HCT116 (cell line): ENCODE results near the gene C1orf174. TPM values are rescaled to one million over a fixed set of nuclear protein-coding genes. Genes with fewer than 3 reads are reported as not detected.

Experiments used
- ATAC-seq: fragments of 200-7000 bp; cut with Tn5 transposase; 2 replicates; pipeline ENCODE4 v1.9.1; 2020; ENCODE audit warnings: mild to moderate bottlenecking, moderate library complexity
- BruUV-seq: library from RNA; stranded (reverse); fragments of 400-500 nt; replicated peaks from 2 replicates; lab custom pipeline; 2021; lab: Mats Ljungman, UMichigan
- CTCF ChIA-PET: fragments of 300-600 bp; sonication (Branson Sonifier 250); formaldehyde crosslinking; loops from one replicate; lab custom pipeline; 2021; ENCODE audit warnings: antibody characterized with exemption; lab: Charles Lee
- POLR2A ChIA-PET: fragments of 300-600, 350-600 bp; sonication (Branson Sonifier 250); formaldehyde crosslinking; loops from one replicate; lab custom pipeline; 2021; ENCODE audit warnings: antibody characterized with exemption; lab: Charles Lee
- RAD21 ChIA-PET, 2 experiments: fragments of 300-600 bp; sonication (Branson Sonifier 250); formaldehyde crosslinking; loops; one replicate each; lab custom pipeline; 2023; ENCODE audit warnings: low total read pairs in 2 of 2; ENCODE audit not compliant: uncharacterized antibody in 2 of 2, unreplicated experiment in 2 of 2, low non-redundant PET in 1 of 2; lab: Charles Lee
- DNase-seq: peaks from one replicate; pipeline ENCODE4 v3.0.0-alpha.2; 2010; ENCODE audit warnings: low read depth, low spot score
- H2AFZ ChIP-seq: fragments of 200-600 bp; shearing (Covaris generic), sonication (generic); 2 replicates; pipeline ENCODE4 v1.6.1; 2017; ENCODE audit warnings: low read depth, mixed run types, mixed read lengths, antibody characterized with exemption, low read length; ENCODE audit not compliant: poor library complexity, severe bottlenecking
- H3K27ac ChIP-seq: 2 replicates; pipeline ENCODE4 v1.5.1; 2012; ENCODE audit warnings: low read depth, low read length
- H3K27me3 ChIP-seq: fragments of 200-600 bp; sonication (generic); 2 replicates; pipeline ENCODE4 v1.6.1; 2016; ENCODE audit warnings: mixed run types, low read length, mixed read lengths; ENCODE audit not compliant: insufficient read depth
- H3K36me3 ChIP-seq, 2 experiments: fragments of 200-500 bp in 1 of 2; fragments of 200-600 bp in 1 of 2; sonication (Bioruptor generic) in 1 of 2; sonication (generic) in 1 of 2; 2 replicates each; pipeline versions ENCODE4 v1.5.1 to v1.6.1; 2014 to 2016; ENCODE audit warnings: low read length in 2 of 2, inconsistent platforms in 1 of 2, mixed read lengths in 1 of 2, mixed run types in 1 of 2; ENCODE audit not compliant: insufficient read depth in 2 of 2, control insufficient read depth in 1 of 2
- H3K4me1 ChIP-seq, 2 experiments: fragments of 200-600 bp in 1 of 2; sonication (generic) in 1 of 2; 2 replicates each; pipeline versions ENCODE4 v1.5.1 to v1.6.1; 2012 to 2017; ENCODE audit warnings: low read length in 2 of 2, inconsistent platforms in 1 of 2, mild to moderate bottlenecking in 1 of 2, mixed read lengths in 1 of 2, mixed run types in 1 of 2, moderate library complexity in 1 of 2; ENCODE audit not compliant: insufficient read depth in 2 of 2, control insufficient read depth in 1 of 2
- H3K4me2 ChIP-seq: fragments of 200-600 bp; sonication (generic); 2 replicates; pipeline ENCODE4 v1.6.1; 2017; ENCODE audit warnings: mixed run types, low read length, mixed read lengths
- H3K4me3 ChIP-seq, 2 experiments: fragments of 200-600 bp in 1 of 2; sonication (generic) in 1 of 2; replicated peaks in 1 of 2; 2 replicates each; pipeline ENCODE4 v1.5.1; 2011 to 2016; ENCODE audit warnings: low read length in 2 of 2, control low read depth in 1 of 2, low read depth in 1 of 2, mild to moderate bottlenecking in 1 of 2, mixed read lengths in 1 of 2, mixed run types in 1 of 2
- H3K79me2 ChIP-seq: fragments of 200-600 bp; sonication (generic); 2 replicates; pipeline ENCODE4 v1.6.1; 2017; ENCODE audit warnings: mild to moderate bottlenecking, mixed run types, low read length, moderate library complexity, mixed read lengths; ENCODE audit not compliant: insufficient read depth
- H3K9ac ChIP-seq: fragments of 200-600 bp; sonication (generic); 2 replicates; pipeline ENCODE4 v1.6.1; 2016; ENCODE audit warnings: low read length, mixed read lengths
- H3K9me2 ChIP-seq: fragments of 200-600 bp; sonication (generic), shearing (Covaris generic); 2 replicates; pipeline ENCODE4 v1.6.1; 2017; ENCODE audit warnings: mixed run types, mild to moderate bottlenecking, moderate library complexity; ENCODE audit not compliant: insufficient read depth
- H3K9me3 ChIP-seq, 2 experiments: fragments of 200-500 bp in 1 of 2; fragments of 200-600 bp in 1 of 2; sonication (Bioruptor generic) in 1 of 2; sonication (generic) in 1 of 2; 2 replicates each; pipeline ENCODE4 v1.6.1; 2014 to 2017; ENCODE audit warnings: low read length in 2 of 2, mixed read lengths in 2 of 2, inconsistent platforms in 1 of 2, low read depth in 1 of 2, mild to moderate bottlenecking in 1 of 2, mixed run types in 1 of 2, moderate library complexity in 1 of 2; ENCODE audit not compliant: control insufficient read depth in 1 of 2, insufficient read depth in 1 of 2
- H4K20me1 ChIP-seq: fragments of 200-600 bp; sonication (generic), shearing (Covaris generic); 2 replicates; pipeline ENCODE4 v1.6.1; 2017; ENCODE audit warnings: mixed run types, mild to moderate bottlenecking, moderate library complexity; ENCODE audit not compliant: insufficient read depth
- CBX3 ChIP-seq: IDR thresholded peaks from 2 replicates; pipeline ENCODE4 v1.6.1; 2012; ENCODE audit warnings: low read depth
- EGR1 ChIP-seq: IDR thresholded peaks from 2 replicates; pipeline ENCODE4 v1.6.1; 2012; ENCODE audit warnings: low read depth
- ELF1 ChIP-seq: IDR thresholded peaks from 2 replicates; pipeline ENCODE4 v1.6.1; 2012; ENCODE audit warnings: low read depth, borderline replicate concordance
- JUND ChIP-seq: IDR thresholded peaks from 2 replicates; pipeline ENCODE4 v1.6.1; 2012
- POLR2A ChIP-seq: IDR thresholded peaks from 2 replicates; pipeline ENCODE4 v1.7.0; 2011; ENCODE audit warnings: borderline replicate concordance; ENCODE audit not compliant: insufficient read depth, insufficient read length; ENCODE audit errors: extremely low read depth
- SP1 ChIP-seq: IDR thresholded peaks from 2 replicates; pipeline ENCODE4 v1.6.1; 2012; ENCODE audit warnings: low read depth
- TCF7L2 ChIP-seq: IDR thresholded peaks from 2 replicates; pipeline ENCODE4 v1.7.0; 2011; ENCODE audit warnings: borderline replicate concordance, inconsistent platforms; ENCODE audit not compliant: insufficient read depth, insufficient read length; ENCODE audit errors: extremely low read depth
- YY1 ChIP-seq: IDR thresholded peaks from 2 replicates; pipeline ENCODE4 v1.6.1; 2011; ENCODE audit warnings: low read length, low read depth, moderate library complexity, mild to moderate bottlenecking; ENCODE audit not compliant: insufficient replicate concordance; ENCODE audit errors: extremely low read depth
- ZNF274 ChIP-seq: fragments of 200-500 bp; sonication (Bioruptor generic); IDR thresholded peaks from 2 replicates; pipeline ENCODE4 v1.6.1; 2014; ENCODE audit warnings: mild to moderate bottlenecking, low read depth, low read length, inconsistent platforms
- intact Hi-C: fragments of 100-400 bp; cut with micrococcal nuclease; formaldehyde crosslinking; loops from 2 replicates; pipeline ENCODE4 v1.10.0; 2022
- total RNA-seq: library from RNA; stranded (reverse); gene quantifications from one replicate; pipeline ENCODE4 v1.2.1, GENCODE V29; 2021; ENCODE audit not compliant: unreplicated experiment
- TF ChIP-seq, protein P1 (sequence below), 3 experiments: fragments of 200-600 bp in 1 of 3; sonication (generic) in 1 of 3; IDR thresholded peaks in 2 of 3; conservative IDR thresholded peaks in 1 of 3; 2 replicates each; pipeline ENCODE4 v1.5.1; 2012 to 2017; ENCODE audit warnings: low read depth in 2 of 3, low read length in 2 of 3, antibody characterized with exemption in 1 of 3, borderline replicate concordance in 1 of 3, control low read depth in 1 of 3, mild to moderate bottlenecking in 1 of 3, mixed read lengths in 1 of 3, mixed run types in 1 of 3, moderate library complexity in 1 of 3; ENCODE audit not compliant: insufficient read depth in 1 of 3

Gene C1orf174
- total RNA-seq, 1 experiment from 2014 or later = 33.7 TPM

DNA sequence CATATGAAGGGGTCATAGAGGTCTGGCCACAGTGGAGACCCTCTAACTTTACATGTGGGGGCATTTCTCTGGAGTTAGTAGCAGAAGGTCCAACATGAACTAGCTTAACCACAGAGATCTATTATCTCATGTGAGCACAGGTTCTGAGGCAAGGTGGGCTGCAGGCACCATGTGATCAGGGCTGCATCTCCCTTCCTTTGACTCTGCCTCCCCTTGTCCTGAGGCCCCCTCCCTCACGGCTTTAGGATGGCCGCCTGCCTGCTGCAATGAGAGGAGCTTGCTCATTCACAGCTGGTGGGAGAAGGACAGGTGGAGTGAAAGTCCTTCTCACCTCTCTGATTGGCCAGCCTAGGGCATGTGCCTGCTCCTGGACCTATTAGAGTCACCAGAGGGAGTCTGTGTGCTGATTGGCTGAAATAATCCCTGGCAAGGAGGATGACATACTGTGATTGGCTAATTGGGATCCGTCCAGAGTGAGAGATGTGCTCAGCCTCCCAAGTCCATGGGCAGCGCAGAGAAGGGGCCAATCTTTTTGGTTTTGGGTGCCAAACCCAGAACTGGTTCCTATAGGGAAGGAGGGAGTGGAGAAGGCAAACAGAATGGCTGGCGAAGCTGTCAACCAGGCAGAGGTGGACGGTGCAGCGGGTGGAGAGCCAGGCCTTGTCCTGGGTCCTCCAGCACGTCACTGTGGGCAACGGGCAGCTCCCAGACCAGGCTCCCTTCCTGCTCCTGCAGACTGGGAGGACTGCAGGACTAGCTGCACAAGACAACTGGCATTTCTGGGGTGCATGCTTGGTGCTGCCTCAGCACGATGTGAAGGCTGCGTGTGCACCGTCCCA lies 39.4 kb upstream of the C1orf174 start:
- ChIA-PET POLR2A (no interaction called here), RAD21 (no interaction called here)

More for the DNA sequence above, 39.4 kb upstream of the C1orf174 start:
- no peaks in the 10 kb centered on the region for H4K20me1 ChIP-seq
- CTCF ChIA-PET = no interaction called here
- no peaks in the 10 kb centered on the region for H3K79me2 ChIP-seq
- no peak overlapping the region for H3K27ac ChIP-seq
- H3K9me2 ChIP-seq = no peaks in the 10 kb centered on the region
- no peak for DNase-seq
- no peak overlapping the region for H3K4me3 ChIP-seq
- H3K4me1 ChIP-seq = no peaks in the 10 kb centered on the region
- TF ChIP-seq JUND (no peak), ELF1 (no peak), YY1 (no peak), ZNF274 (no peak), TCF7L2 (no peak), EGR1 (no peak), POLR2A (no peak), CBX3 (no peak), SP1 (no peak)
- TF ChIP-seq, protein P1, sequence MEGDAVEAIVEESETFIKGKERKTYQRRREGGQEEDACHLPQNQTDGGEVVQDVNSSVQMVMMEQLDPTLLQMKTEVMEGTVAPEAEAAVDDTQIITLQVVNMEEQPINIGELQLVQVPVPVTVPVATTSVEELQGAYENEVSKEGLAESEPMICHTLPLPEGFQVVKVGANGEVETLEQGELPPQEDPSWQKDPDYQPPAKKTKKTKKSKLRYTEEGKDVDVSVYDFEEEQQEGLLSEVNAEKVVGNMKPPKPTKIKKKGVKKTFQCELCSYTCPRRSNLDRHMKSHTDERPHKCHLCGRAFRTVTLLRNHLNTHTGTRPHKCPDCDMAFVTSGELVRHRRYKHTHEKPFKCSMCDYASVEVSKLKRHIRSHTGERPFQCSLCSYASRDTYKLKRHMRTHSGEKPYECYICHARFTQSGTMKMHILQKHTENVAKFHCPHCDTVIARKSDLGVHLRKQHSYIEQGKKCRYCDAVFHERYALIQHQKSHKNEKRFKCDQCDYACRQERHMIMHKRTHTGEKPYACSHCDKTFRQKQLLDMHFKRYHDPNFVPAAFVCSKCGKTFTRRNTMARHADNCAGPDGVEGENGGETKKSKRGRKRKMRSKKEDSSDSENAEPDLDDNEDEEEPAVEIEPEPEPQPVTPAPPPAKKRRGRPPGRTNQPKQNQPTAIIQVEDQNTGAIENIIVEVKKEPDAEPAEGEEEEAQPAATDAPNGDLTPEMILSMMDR (IDR thresholded peaks at IDR 0.05 in 2 of 3, conservative IDR thresholded peaks at IDR 0.05 in 1 of 3; ENCODE audit: borderline replicate concordance in 1 of 3, insufficient read depth in 1 of 3, low read depth in 2 of 3, low read length in 2 of 3) = no peak
- TF ChIP-seq, all 23 proteins: peak for 0
- Histone ChIP-seq H3K9ac (no peak overlapping the region), H3K36me3 (no peaks in the 10 kb centered on the region), H3K4me2 (no peak overlapping the region), H3K9me3 (peaks cover 0 to 3% of the 10 kb centered on the region in 2 experiments; a peak in 1 of 4 replicates), H2AFZ (no peak overlapping the region), H3K27me3 (no peaks in the 10 kb centered on the region)
- BruUV-seq = no TSS peak
- peak; percentile 73 for ATAC-seq
- intact Hi-C loops = no loop called here
